KOPT-K1 (cell line): Measurements from ENCODE around the gene EGF.
"Not testable (repeated sequence)": the region's sequence is repeated elsewhere in the genome, so short reads cannot be mapped to it uniquely, and the experiment has no call there.

Experiments
- H3K27ac ChIP-seq: fragments of 200-600 bp; sonication (generic); 2 replicates; pipeline ENCODE4 v1.5.1; 2016; ENCODE audit warnings: antibody characterized with exemption, mild to moderate bottlenecking, low read depth, low read length; ENCODE audit not compliant: poor library complexity, severe bottlenecking
- H3K36me3 ChIP-seq: fragments of 200-600 bp; sonication (generic); 2 replicates; pipeline ENCODE4 v1.5.1; 2017; ENCODE audit warnings: antibody characterized with exemption, mild to moderate bottlenecking, low read length, moderate library complexity; ENCODE audit not compliant: insufficient read depth
- H3K9me3 ChIP-seq: fragments of 200-600 bp; sonication (generic); 2 replicates; pipeline ENCODE4 v1.5.1; 2017; ENCODE audit warnings: antibody characterized with exemption, low read length, mild to moderate bottlenecking; ENCODE audit not compliant: insufficient read depth, poor library complexity, severe bottlenecking

The EGF gene

DNA sequence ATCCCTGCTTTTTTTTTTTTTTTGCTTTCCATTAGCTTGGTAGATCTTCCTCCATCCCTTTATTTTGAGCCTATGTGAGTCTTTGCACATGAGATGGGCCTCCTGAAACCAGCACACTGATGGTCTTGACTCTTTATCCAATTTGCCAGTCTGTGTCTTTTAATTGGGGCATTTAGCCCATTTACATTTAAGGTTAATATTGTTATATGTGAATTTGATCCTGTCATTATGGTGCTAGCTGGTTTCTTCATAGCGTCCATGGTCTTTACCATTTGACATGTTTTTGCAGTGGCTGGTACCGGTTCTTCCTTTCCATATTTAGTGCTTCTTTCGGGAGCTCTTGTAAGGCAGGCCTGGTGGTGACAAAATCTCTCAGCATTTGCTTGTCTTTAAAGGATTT lies 24.7 kb downstream of the EGF start:
- H3K36me3 ChIP-seq, H3K9me3 ChIP-seq, H3K27ac ChIP-seq: not testable (repeated sequence)

DNA sequence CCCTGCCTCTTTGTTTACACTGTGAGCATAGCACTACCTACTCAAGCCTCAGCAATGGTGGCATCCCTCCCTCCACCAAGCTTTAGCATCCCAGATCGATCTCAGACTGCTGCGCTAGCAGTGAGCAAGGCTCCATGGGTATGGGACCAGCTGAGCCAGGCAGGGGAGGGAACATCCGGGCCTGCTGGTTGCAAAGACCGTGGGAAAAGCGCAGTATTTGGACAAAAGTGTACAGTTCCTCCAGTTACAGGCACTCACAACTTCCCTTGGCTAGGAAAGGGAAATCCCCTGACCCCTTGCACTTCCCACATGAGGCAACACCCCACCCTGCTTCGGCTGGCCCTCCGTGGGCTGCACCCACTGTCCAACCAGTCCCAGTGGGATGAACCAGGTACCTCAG lies 26.5 kb downstream of the EGF start:
- H3K36me3 ChIP-seq = no peaks in the 10 kb centered on the region
- no peaks in the 10 kb centered on the region for H3K9me3 ChIP-seq
- no peak overlapping the region for H3K27ac ChIP-seq

DNA sequence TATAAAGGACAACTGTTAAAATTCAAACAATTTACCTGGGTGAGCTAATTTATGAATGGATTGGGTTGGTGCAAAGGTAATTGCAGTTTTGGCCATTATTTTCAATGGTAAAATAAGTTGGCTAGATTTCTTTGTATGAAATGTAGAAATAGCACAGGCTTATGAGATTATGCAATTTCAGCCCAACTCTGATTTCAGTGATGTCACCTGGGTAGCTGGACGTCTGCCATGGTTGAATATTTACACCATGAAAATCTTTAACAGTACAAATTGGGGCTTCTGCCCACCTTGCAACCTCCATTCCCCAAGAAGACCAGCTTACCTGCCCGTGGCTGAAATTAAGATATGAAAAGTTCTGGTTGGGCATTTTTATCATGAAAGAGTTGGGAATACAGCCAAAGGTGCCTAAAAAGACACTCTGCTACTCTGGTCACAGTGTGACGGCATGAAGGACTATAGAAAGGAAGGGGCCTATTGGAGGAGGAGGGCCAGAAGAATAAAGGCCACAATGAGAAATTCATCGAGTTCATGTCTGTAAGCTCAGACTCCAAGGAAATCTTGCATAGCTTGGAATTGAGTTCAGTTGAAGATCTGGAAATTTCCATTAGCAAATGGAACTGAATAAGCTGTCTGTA lies 29.7 kb downstream of the EGF start:
- no peaks in the 10 kb centered on the region for H3K9me3 ChIP-seq
- no peaks in the 10 kb centered on the region for H3K36me3 ChIP-seq
- no peak overlapping the region for H3K27ac ChIP-seq

GRCh38 chr4:109943745-109944144 lies 31.1 kb downstream of the EGF start:
- Histone ChIP-seq H3K36me3 (no peaks in the 10 kb centered on the region), H3K27ac (no peak overlapping the region), H3K9me3 (no peaks in the 10 kb centered on the region)

DNA sequence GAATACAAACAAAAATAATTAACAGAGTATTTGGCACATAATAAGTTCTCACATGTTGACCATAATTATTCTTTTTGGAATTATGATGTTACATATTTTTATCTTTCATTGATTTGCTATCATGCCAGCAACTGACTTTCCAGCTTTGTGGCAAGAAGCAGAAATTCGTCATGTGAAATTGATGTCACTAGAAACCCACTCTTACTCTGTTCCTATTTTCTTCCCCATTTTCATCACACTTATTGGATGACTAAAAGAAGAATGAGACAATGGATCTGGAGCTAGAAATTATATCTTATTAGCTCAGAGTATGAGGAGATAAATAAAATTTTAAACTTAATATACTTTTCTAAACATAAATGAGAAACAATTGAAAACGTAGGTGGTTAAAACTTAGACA lies 31.9 kb downstream of the EGF start:
- Histone ChIP-seq H3K9me3 (no peaks in the 10 kb centered on the region), H3K36me3 (no peaks in the 10 kb centered on the region), H3K27ac (no peak overlapping the region)

GRCh38 chr4:109945056-109945455 lies 32.4 kb downstream of the EGF start:
- Histone ChIP-seq H3K9me3 (no peaks in the 10 kb centered on the region), H3K36me3 (no peaks in the 10 kb centered on the region), H3K27ac (no peak overlapping the region)

- Histone ChIP-seq H3K36me3 (no peaks in the 10 kb centered on the region), H3K9me3 (no peaks in the 10 kb centered on the region), H3K27ac (no peak overlapping the region)
Measured at GRCh38 chr4:109946120-109946519, 33.4 kb downstream of the EGF start.

- Histone ChIP-seq H3K9me3 (no peaks in the 10 kb centered on the region), H3K27ac (no peak overlapping the region), H3K36me3 (no peaks in the 10 kb centered on the region)
Measured at GRCh38 chr4:109947457-109947856, 34.8 kb downstream of the EGF start.

- no peaks in the 10 kb centered on the region for H3K9me3 ChIP-seq
- no peaks in the 10 kb centered on the region for H3K36me3 ChIP-seq
- H3K27ac ChIP-seq = no peak overlapping the region
Measured at GRCh38 chr4:109947918-109948317, 35.2 kb downstream of the EGF start.

DNA sequence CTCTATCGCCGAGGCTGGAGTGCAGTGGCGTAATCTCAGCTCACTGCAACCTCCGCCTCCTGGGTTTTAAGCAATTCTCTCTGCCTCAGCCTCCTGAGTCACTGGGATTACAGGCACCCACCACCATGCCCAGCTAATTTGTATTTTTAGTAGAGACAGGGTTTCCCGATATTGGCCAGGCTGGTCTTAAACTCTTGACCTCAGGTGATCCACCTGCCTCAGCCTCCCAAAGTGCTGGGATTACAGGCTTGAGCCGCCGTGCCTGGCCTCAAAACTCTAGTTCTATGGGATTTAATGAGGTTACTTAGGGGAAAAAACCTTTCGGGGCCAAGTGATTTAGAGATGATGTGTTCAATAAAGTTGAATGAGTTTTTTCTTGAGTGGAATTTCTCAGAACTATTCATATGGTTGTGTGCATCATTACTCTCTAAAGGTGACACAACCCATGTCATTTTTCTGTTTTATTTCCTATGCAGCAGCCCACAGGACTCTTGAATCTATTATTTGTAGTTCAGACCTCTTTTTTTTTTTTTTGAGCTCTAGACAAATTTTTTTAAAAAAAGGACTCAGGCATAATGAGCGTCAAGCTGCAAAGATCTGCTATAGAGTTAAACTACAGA lies 36.5 kb downstream of the EGF start:
- H3K9me3 ChIP-seq, H3K36me3 ChIP-seq, H3K27ac ChIP-seq: not testable (repeated sequence)

DNA sequence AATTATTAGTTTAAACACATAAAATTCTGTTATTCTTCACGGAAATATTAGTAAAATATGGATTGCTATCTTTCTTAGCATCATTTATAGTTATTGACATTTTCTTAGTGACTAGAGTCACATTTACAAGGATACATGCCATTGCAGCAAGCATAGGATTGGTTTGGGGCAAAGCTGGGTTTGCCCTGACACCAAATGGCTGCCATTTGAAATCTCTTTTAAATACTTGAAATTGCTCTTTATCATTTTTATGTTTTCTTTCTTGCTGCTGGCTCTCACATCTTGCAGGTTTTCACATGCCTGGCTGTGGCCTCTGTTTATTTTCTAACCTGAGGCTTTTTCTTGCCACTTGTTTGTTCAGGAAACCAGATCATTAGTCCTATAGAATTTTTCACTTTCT lies 39.9 kb downstream of the EGF start:
- H3K27ac ChIP-seq = no peak overlapping the region
- no peaks in the 10 kb centered on the region for H3K36me3 ChIP-seq
- H3K9me3 ChIP-seq = no peaks in the 10 kb centered on the region

- no peaks in the 10 kb centered on the region for H3K9me3 ChIP-seq
- no peaks in the 10 kb centered on the region for H3K36me3 ChIP-seq
- no peak overlapping the region for H3K27ac ChIP-seq
Measured at GRCh38 chr4:109953556-109953955, 40.9 kb downstream of the EGF start.

DNA sequence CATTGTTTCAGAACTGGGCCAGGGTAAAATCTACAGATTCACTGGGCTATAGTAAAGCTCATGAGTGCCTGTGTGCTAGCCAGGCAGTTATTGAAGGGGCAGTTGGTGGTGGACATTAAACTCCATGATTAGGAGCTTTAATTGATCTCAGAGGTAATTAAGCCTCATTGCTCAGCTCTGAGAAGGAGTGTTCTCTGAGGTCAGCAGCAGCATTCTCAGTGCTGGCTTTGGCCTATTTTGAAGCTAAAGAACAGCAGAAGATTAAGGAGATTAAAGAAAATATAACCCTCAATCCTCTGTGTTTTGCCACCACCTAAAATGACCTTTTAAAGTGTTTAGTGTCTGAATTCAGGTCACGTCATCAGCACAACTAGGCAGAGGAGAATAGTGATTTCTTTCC lies 42.5 kb downstream of the EGF start:
- H3K27ac ChIP-seq = no peak overlapping the region
- no peaks in the 10 kb centered on the region for H3K36me3 ChIP-seq
- H3K9me3 ChIP-seq = no peaks in the 10 kb centered on the region

DNA sequence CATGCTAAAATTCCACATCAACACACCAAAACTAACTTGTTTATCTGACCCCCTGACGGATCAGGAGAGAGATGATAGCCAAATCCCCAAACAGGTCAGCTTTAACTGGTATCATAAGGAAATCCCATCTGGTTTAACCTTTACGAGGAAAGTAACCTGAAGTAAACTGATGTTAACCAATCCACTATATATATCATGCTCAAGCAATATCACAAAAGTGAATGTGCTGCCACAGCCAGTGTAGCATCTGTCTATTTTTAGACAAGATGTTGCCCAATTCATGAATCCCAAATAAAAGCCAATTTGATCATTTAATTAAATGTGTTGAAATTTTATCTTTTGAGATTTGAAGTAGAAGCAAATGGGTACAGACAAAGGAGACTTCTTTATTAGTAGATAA lies 44.5 kb downstream of the EGF start:
- no peaks in the 10 kb centered on the region for H3K36me3 ChIP-seq

GRCh38 chr4:109959195-109959594 lies 46.5 kb downstream of the EGF start:
- H3K9me3 ChIP-seq = no peaks in the 10 kb centered on the region
- no peak overlapping the region for H3K27ac ChIP-seq
- no peaks in the 10 kb centered on the region for H3K36me3 ChIP-seq

More for the DNA sequence above, 44.5 kb downstream of the EGF start:
- H3K27ac ChIP-seq = no peak overlapping the region
- no peaks in the 10 kb centered on the region for H3K9me3 ChIP-seq

GRCh38 chr4:109962401-109962800 lies 49.7 kb downstream of the EGF start:
- Histone ChIP-seq H3K9me3 (no peaks in the 10 kb centered on the region), H3K36me3 (no peaks in the 10 kb centered on the region), H3K27ac (no peak overlapping the region)
